ENCODE results near the gene RPS17.
"Not testable (repeated sequence)": the region's sequence is repeated elsewhere in the genome, so short reads cannot be mapped to it uniquely, and the experiment has no call there.

The RPS17 gene

DNA sequence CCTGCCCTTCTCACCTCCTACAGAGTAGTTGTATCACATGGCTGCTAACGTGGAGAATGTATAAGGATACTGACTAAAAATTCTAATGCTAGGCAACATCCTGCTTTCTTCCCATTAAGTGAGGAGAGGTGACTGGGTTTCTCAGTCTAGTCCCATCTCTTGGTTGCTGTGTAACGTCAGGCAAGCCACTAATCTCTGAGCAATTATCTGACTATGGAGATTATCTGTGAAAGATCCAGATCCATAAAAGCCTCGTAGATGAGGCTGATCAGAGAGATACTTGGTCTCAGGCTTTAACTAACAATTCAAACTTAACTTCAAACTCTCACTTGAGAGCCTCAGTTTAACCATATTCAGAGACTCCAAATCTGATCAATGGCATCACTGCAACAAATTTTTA, 4.7 kb upstream of the RPS17 start:
- DNase-seq, result no peak

DNA sequence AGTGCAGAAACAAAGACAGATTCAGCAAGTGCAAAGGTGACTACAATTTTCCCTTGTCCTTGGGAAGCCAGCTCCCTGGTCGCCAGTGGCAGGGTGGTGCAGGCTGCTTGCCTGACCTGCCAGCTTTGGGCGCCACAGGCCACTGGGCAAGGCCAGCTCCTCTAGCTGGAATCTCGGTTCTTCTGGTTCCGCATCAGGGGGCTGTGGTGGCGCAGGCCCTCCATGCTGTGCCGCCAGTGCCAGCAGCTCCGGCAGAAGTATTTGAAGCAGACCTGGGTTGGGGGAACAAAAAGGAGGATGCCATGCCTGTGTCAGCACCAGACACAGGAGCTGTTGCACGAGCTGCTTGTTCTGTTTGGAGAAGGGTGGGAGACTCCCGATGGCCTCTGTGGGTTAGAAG, 4.2 kb upstream of the RPS17 start:
- no peak for DNase-seq

DNA sequence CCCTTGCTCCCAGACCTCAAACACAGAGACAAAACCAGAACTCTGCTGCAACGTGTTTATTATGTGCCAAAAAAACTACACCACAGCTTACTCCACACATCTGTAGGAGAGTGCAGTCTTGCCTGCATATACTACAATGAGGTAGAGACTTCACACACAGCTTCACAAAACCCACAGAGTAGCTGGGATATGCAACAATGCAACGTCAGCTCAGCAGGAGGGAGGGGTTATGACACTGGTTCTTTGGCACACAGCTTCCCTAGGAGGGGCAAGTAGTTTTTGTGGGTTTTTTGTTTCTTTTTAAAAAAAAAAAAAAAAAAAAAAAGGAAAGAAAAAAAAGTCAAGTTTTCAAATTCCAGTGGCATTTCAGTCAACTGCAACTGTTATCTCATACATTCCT, 2.9 kb upstream of the RPS17 start:
- no peak for DNase-seq

DNA sequence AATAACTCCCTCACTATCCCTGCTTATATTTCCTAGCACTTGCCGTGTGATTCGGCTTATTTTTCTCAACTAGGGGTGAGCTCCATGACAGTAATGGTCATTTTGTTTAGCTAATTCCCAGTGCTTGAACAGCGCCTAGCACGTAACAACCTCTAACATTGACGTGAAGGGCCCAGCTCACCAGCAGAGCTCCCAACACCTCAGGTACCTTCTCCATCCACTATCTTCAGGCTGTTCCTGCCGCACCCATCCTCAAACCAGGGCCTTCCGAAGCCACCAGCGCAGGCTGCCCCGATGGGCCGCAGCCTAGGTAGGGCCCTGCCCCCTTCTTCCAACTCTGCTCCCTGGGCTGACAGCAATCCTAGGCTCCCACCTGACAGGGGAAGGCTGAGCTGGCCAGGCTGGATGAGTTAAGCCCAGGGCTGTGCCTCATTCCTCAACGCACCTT, 751 bp upstream of the RPS17 start:
- no peak for DNase-seq

DNA sequence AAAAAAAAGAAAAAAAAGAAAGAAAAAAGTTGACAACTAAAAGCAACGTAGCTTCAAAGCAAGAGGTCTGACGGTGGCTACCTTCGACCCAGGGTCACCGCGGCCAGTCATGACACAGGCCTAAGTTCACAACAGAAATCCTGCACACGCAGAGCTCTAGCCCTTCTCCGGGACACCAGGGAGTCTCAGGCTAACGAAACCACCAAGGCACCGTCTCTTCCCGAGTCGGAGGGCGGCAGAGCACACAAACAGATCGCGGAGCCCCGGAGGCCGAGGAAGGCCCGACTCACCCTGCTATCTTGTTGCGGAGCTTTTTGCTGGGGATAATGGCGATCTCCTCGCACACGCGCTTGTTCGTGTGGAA, 584 bp downstream of the RPS17 start:
- no peak for DNase-seq

DNA sequence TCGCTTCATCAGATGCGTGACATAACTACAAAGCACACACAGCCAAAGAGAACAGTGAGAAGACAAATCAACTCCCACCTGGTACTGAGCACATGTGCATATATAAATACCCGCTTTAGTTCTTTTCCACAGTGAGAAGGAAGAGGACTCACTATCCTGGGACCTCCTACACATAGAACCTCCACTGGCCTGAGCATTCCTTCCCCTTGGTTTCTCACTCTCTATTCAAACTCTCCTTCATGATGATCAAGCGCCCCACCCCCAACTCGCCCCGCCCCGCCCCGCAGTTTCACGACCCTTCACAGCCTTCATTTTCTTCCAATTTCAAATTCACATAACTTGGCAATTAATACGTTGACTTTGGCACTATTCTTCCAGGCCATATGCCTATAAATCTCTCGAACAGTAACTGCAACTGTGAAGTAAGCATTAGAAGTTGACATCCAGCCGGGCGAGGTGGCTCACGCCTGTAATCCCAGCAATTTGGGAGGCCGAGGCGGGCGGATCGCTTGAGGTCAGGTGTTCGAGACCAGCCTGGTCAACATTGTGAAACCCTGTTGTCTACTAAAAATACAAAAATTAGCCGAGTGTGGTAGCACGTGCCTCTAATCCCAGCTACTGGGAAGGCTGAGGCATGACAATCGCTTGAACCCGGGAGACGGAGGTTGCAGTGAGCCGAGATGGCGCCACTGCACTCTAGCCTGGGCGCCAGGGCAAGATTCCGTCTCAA, 1.1 kb downstream of the RPS17 start:
- no peak for DNase-seq

DNA sequence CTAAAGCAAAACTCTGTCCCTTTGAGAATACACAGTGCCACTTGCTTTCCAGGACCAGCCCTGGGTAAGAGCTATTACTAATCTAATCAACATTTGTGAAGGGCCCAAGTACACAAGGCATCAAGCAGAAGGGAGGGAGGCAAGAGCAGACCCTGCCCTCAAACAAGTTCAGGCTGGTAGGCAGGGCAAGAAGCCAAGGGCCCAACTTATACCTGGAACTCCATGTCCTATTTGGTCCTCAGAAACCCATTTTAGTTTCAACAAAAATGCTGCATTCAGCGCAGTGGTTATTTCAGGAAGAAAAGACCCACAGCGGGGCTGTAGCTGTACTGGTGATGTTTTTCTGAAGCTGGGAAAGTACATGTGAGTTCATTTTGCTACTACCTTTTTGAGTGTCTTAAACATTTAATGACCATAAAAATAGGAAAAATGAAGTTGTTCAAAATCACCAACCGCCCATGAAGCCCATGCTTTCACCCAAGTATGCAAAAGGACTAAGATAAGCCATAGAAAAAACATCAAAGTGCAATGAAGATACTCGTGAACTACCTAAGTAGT, 2.8 kb downstream of the RPS17 start:
- no peak for DNase-seq

DNA sequence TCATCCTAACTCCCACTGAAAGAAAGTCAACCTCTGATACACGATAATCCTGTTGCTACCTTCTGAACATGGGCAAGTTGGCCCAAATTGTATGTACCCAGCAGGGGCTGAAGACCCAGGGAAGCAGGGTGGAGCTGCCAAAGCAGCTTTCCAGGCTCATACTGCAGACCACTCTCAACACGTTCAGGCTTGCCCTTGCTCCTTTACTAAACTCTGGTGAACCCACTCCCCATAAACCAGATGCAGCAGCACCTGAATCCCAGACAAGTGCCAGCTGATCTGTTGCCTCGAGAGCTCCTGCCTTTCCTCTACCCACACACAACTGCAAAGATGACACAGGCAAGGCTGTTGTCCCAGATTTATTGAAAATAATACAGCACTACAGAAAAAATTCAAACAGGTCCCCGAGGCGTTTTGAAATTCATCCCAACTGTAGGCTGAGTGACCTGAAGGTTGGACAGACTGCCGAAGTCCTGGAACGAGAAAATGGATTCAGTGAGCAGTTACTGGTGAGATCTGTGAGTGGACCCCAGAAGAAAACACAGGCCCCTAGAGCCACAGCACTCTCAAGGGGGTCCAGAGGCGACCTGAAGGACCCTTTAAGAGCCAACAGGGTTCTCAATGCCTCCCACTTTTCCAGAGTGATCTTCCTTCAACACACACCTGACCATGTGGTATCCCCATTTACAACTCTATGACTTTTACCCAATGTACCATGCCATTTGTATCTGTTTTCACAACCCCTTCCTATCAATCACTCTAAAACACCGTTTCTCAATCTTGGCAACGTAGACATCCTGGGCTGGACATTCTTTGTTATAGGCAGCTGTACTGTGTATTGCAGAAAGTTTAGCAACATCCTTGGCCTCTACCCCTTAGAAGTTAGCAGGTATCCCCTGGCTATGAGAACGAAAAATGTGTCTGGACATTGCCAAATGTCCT, 3.6 kb downstream of the RPS17 start:
- no peak for DNase-seq

DNA sequence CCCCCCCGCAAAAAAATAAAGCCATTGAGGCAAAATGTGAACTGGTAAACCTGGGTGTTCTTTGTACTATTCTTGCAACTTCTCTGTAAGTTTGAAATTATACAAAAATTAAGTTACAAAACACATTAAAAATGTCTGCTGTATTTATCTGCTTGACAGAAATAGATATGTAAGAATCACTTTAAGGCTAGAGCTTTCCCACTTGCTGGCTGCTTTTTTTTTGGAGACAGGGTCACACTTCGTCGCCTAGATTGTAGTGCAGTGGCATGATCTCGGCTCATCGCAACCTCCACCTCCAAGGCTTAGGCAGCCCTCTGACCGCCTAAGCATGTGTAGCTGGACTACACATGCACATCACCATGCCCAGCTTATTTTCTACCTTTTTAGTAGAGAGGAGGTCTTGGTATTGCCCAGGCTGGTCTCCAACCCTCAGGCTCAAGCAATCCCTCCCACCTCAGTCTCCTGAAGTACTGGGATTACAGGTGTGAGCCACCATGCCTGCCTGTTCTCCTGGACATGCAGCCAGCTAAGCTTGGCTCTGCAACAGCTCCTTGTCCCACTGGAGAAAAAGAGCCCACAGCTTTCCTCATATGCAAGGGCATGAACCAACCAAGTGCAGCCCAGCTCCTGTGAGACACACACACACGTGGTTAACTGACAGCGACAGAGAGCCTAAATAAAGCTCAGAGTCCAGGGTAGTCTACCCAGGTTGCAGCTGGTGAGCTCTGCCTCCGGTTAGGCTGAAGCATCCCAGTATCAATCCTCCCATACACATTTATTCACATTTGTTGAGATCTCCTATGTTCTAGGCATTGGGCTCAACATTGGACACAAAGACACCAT, 4.5 kb downstream of the RPS17 start:
- DNase-seq, result peak in 1 of 2 donors; percentile 21

DNA sequence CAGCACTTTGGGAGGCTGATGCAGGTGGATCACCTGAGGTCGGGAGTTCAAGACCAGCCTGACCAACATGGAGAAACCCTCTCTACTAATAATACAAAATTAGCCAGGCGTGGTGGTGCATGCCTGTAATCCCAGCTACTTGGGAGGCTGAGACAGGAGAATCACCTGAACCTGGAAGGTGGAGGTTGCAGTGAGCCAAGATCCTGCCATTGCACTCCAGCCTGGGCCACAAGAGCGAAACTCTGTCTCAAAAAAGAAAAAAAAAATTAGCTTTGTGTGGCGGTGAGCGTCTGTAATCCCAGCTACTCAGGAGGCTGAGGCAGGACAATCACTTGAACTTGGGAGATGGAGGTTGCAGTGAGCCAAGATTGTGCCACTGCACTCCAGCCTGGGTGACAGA, 5.1 kb downstream of the RPS17 start:
- not testable (repeated sequence) for DNase-seq

DNA sequence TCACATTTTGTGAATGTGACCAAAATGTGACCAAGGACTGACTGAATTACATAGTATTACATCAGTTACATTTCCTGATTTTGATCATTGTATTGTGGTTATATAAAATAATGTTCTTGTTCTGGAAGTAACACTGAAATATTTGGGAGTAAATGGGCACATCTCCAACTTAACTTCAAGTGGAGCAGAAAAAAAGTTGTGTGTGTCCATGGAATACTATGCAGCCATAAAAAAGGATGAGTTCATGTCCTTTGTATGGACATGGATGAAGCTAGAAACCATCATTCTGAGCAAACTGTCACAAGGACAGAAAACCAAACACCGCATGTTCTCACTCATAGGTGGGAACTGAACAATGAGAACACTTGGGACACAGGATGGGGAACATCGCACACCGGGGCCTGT, 5.8 kb downstream of the RPS17 start:
- DNase-seq, result not testable (repeated sequence)

DNA sequence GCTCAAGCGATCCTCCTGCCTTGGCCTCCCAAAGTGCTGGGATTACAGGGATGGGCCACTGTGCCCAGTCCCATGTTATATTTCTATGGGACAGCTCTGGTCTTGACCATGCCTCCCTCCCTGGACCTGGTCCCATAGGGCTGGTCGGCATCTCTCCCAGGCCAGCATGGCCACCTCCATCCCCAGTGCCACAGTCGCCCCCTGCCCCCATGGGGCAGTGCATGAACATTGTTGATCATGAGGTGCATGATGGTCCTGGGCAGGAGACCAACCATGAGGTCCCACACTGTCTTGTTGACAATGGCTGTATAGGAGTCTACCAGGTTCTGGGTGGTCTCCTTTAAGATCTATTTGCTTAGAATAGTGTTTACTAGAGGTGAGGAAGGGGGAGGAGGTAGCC, 6.5 kb downstream of the RPS17 start:
- no peak for DNase-seq

DNA sequence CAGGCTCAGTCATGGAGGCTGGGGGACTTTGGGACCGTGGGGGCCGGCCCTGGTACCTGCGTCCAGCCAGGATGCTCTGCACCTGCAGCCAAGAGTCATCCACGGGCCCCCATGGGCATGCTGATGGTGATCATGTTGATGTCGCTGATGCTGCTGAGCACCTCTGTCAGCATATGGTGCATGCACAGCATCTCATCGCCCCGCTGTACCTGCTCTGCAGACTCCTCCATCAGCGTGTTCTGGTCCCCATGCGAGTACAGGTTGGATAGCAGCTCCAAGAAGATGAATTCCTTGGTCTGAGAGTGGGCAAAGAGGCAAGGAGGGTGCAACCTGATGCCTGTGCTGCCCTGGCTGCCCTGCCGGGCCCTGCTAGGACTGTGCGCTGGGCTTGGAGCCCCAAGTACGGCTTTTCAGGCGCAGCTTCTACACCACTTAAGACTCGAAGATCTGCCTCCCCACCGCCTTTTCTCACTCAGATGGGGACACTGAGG, 7.2 kb downstream of the RPS17 start:
- no peak for DNase-seq

DNA sequence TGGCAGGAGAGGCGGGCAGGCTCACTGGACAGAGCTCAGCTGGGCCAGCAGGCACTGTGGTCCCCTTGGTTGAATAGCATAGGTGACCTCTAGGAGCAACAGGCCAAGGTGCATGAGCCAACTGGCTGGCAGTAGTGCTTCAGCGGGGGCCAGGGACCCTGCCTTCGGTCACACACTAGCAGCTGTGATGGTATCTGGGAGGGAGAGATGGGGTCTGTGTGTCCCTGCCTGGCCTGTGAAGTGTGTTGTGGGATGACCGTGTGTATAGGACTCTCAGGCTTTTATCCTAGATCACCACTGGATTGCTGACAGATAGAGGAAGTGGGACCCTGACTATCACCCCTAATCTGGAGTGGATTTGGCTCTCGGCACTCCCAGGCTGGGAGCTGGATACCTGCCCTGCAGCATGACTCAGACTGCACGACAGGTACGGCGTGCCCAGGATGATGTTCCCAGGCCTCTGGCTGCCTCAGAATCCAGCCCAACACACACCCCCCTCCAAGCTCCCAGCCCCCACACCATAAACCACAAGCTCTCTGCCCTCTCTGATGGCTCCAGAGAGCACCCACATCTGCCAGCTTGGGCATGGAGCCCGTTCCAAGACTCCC, 7.8 kb downstream of the RPS17 start:
- no peak for DNase-seq

DNA sequence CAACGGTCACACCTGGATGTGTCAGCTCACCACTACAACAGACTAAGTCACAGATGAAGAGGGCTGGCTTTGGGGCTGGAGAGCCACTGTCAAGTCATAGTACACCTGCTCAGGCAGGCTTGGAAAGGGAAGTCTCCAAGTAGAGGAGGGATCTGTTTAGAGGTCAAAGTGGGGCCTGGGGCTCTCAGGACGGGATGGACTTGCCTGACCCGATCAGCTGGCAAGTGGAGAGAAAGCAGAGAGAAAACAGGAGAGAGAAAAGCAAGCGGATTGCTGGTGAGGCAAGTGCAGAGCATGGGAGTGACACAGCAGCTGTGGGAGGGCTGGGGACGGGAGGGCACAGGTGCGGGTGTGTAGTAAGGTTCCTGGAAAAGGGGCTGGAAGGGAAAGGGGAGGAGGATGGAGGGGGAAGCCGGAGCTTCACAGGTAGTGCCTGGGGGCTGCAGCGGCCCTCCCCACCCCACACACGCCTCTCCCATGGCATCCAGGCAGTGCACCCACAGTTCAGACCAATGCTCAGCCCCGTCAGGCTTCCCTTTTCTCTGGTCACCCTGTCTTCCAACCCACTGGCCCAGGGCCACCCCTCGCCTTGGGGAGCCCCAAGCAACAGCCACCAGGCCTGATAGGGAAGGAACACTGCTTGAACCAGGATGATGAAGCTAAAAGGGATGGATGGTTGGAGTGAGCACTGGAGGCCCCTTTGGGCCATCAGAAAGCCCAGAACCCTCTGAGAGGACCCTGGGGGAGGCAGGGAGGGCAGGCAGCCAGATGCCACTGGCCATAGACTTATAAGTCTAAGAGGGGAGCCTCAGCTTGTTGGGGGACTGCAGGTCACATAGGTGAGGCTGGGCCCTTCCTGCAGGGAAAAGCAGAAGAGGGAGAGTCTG, 8.5 kb downstream of the RPS17 start:
- DNase-seq, result no peak

DNA sequence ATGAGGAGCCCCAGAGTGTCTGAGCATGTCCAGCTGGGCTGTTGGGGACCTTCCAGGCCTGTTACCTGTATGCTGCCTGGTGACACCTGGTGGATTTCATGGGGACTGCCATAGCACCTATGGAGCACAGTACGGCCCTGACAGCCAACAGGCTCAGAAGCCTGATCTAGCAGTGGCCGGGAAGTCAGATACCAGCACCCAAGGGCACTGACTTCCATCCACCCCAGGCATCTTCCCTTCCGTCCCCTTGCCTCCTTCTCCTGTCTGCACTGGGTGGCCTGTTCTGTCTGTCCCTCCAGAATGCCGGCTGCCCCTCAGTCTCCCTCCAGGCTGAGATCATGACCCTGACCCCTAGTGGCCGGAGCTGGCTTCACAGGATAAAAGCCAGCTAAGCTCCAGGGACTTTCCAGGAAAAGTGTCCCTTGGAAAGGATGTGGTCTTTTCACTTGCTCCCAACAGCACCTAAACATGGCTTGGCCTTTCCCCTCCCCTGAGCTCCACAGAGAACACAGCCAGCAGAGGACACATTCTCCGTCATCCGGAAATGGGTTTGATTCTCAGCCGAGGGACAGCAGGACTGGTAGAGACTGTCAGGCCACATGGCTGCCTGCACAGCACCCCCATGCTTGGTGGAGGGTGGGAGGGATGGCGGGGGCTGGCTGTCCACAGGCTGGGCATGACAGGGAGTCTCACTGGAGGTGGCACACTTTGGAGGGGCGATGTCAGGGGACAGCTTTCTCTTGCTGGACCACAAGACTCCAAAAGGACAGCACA, 9.5 kb downstream of the RPS17 start:
- peak; percentile 56 to 60 for DNase-seq

DNA sequence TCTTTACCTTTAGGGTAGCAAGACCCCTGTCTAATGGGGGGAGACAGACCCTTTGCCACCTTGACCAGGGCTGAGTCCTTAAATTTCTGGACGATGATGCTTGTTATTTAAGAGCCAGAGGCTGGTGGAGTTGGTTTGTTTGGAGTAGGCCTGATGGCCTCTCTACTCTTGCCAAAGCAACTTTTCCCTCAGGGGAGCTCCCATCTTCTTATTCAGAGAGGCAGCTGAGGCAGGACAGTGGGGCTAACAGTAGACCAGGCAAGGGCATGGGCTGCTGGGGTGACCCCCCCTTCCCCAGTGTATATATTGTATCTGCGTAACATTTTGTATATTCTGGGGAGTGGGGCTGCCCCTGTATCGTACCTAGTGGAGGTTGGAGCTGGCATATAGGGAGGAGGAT, 10.3 kb downstream of the RPS17 start:
- DNase-seq, result no peak

DNA sequence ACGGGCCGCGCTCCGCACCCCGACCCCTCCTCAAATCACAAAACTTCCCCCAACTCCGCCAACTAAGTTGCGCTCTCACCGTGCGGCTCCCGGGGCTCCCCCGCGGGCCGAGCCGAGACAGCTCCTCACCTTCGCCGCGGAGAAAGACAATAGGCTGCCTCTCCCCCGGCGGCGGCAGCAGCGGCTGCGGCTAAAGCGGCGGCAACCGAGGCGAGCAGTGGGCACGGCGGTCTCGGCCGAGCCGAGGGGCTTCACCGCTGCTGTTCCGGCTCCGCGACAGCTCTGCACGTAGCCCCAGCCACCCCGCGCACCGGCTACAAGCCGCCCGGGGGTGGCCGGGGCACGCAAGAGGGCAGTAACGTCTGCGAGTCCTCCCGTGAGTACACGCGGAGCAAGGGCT, 26.7 kb downstream of the RPS17 start:
- not testable (repeated sequence) for DNase-seq

DNA sequence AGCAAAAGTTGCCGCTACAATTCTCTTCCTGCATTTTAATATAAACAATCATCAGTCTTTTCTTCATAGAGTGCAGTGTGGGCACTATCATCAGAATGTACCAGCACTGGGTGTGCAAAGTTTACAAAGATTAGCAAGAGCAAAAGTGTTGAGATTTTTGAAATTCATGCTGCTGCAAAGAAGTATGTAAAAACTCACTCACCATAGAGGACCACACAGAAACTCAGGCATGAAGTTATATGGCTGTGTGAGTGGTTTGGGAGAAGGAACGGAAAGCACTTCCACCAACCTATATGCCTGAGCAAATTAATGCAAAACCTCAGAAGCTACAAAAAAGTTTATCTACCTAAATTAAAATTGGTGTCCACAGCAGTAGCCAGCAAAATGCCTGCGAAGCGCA, 32.6 kb downstream of the RPS17 start:
- DNase-seq, result not testable (repeated sequence)

DNA sequence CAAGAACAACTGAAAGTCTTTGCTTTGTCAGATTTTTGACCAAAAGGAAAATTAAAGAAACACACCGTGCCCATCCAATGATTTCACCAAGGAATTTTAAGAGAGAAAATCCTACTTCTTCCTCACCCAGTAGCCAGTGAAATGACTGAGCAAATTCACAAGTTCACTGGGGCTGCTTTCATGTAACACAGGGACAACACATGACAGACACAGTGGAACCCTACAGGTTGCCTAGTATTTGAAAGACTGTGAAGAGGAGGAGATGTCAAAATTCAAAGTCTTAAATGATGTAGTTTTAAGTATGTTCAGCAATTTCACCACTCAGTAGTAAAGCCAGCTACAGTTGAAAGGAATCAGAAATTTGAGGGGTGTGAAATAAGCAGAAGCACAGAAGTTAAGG, 33.2 kb downstream of the RPS17 start:
- not testable (repeated sequence) for DNase-seq
